ENCODE data around the gene HHLA2.

Gene HHLA2

DNA sequence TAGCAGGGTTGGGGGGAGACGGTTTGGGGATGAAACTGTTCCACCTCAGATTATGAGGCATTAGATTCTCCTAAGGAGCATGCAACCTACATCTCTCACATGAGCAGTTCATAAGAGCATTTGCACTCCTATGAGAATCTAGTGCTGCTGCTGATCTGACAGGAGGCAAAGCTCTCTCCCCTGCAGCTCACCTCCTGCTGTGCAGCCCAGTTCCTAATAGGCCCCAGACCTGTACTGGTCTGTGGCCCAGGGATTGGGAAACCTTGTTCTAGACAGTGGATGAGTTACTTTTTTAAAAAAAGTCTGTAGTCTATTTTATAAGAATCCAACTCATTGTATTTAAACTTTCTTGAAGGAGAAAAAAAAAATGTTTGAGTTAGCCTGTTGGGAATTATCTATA, 100.0 kb downstream of the HHLA2 start:
- no peak for ATAC-seq (replicated peaks)
- no peak overlapping the region for H3K4me3 Mint-ChIP-seq
- peaks cover 5 to 12% of the 10 kb centered on the region in 2 donors for H3K27me3 Mint-ChIP-seq
- DNase-seq: no peak
- no peaks in the 10 kb centered on the region for H3K36me3 Mint-ChIP-seq (ENCODE audit: insufficient read depth)
- H3K4me1 Mint-ChIP-seq (ENCODE audit: low read depth in 2 of 2): peaks cover 0 to 7% of the 10 kb centered on the region in 2 donors
- no peaks in the 10 kb centered on the region for H3K9me3 Mint-ChIP-seq
- H3K27ac Mint-ChIP-seq: no peak overlapping the region

DNA sequence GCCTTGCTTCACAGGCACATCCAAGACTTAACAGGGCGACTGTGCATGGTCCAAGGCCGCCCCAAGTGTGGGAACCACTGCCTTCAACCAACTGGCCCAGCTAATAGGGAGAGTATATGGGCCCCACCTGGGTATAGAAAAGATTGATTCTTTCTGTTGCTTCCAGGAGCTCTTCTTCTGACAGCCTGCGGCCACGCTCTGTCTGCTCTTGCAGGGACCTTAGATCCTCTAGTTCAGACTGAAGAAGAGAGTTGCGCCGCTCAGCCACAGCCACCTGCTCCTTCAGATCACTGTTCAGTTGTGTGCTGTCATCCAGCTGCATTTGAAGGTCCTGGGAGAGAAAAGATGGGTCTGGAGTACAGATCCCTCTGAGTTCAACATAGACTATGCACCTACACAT, 102.2 kb downstream of the HHLA2 start:
- DNase-seq (no peak), ATAC-seq (replicated peaks) (no peak)
- Mint-ChIP-seq H3K36me3 (ENCODE audit: insufficient read depth) (no peaks in the 10 kb centered on the region), H3K4me3 (no peak overlapping the region), H3K4me1 (ENCODE audit: low read depth in 2 of 2) (peaks cover 0 to 7% of the 10 kb centered on the region in 2 donors), H3K27ac (no peak overlapping the region), H3K27me3 (peaks cover 0 to 12% of the 10 kb centered on the region in 2 donors), H3K9me3 (no peaks in the 10 kb centered on the region)

- DNase-seq (no peak), ATAC-seq (replicated peaks) (no peak)
- H3K9me3 Mint-ChIP-seq: no peaks in the 10 kb centered on the region
- H3K27ac Mint-ChIP-seq: no peak overlapping the region
- no peak overlapping the region for H3K4me3 Mint-ChIP-seq
- peaks cover 2% of the 10 kb centered on the region for H3K36me3 Mint-ChIP-seq (ENCODE audit: insufficient read depth)
- H3K4me1 Mint-ChIP-seq (ENCODE audit: low read depth in 2 of 2): peaks cover 0 to 2% of the 10 kb centered on the region in 2 donors
- peaks cover 0 to 12% of the 10 kb centered on the region in 2 donors for H3K27me3 Mint-ChIP-seq
Measured at GRCh38 chr3:108401836-108402235, 105.5 kb downstream of the HHLA2 start.

GRCh38 chr3:108403198-108403597, 106.8 kb downstream of the HHLA2 start:
- ATAC-seq (replicated peaks): no peak
- H3K9me3 Mint-ChIP-seq: no peaks in the 10 kb centered on the region
- no peak for DNase-seq
- peaks cover 0 to under 1% of the 10 kb centered on the region in 2 donors for H3K27me3 Mint-ChIP-seq
- no peak overlapping the region for H3K4me3 Mint-ChIP-seq
- H3K36me3 Mint-ChIP-seq (ENCODE audit: insufficient read depth): peaks cover 2% of the 10 kb centered on the region
- H3K4me1 Mint-ChIP-seq (ENCODE audit: low read depth in 2 of 2): no peaks in the 10 kb centered on the region
- H3K27ac Mint-ChIP-seq: no peak overlapping the region

DNA sequence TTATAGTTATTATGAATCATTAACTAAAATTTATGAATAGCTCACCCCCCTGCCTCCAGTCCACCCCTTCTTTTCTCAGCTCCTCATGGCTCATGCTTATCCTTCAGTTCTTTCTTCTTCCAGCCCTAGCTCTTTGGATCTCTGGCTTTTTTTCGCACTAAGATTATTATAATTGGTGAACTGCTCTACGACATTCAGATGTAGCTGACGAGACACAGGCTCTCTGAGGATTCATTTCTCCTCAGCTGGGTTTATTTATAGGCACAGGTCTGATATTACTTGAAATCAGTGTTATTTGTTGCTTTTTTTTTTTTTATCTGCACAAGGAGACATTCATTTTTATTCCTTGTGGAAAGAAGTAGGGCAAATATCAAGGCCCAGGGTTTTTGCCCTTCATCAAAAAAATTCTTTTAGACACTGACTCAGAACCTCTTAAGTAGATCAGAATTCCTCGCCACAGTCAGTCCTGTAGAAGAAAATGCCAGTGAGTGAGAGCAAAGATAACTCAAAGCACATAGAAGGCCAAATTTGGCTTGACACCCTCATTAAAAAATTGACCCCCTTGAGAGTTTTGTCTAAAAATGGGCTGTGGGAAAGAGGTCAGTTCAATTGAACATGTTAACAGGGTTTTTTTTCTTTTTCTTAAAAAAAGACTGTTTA, 107.5 kb downstream of the HHLA2 start:
- Mint-ChIP-seq H3K27me3 (no peaks in the 10 kb centered on the region), H3K27ac (no peak overlapping the region), H3K4me1 (ENCODE audit: low read depth in 2 of 2) (no peaks in the 10 kb centered on the region), H3K4me3 (no peak overlapping the region), H3K9me3 (no peaks in the 10 kb centered on the region), H3K36me3 (ENCODE audit: insufficient read depth) (peaks cover 2% of the 10 kb centered on the region)
- DNase-seq (no peak), ATAC-seq (replicated peaks) (no peak)

DNA sequence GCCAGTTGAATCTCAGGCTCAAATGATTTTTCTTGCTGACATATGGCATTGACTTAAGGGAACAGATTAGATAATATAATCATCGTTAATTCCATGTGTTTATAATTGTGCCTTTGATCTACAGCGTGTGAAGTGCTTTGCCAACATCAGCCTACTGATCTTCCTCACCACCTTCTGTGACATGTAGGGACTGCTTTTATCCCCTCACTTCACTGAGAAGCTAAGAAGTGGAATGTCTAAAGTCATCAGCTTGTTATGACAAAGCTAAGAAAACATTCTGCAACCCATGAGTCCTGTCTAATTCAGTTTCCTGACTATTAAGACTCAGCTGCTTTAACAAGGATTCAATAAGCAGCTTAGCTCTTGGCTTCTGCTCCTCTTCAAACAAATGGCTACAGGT, 108.0 kb downstream of the HHLA2 start:
- DNase-seq: no peak
- H3K27ac Mint-ChIP-seq: no peak overlapping the region
- no peaks in the 10 kb centered on the region for H3K4me1 Mint-ChIP-seq (ENCODE audit: low read depth in 2 of 2)
- no peak for ATAC-seq (replicated peaks)
- H3K4me3 Mint-ChIP-seq: no peak overlapping the region
- H3K9me3 Mint-ChIP-seq: no peaks in the 10 kb centered on the region
- peaks cover 2% of the 10 kb centered on the region for H3K36me3 Mint-ChIP-seq (ENCODE audit: insufficient read depth)
- no peaks in the 10 kb centered on the region for H3K27me3 Mint-ChIP-seq

GRCh38 chr3:108406063-108406660, 109.8 kb downstream of the HHLA2 start:
- DNase-seq (no peak), ATAC-seq (replicated peaks) (peak; percentile 23)
- H3K36me3 Mint-ChIP-seq (ENCODE audit: insufficient read depth): peaks cover 2% of the 10 kb centered on the region
- H3K27ac Mint-ChIP-seq: no peak overlapping the region
- no peaks in the 10 kb centered on the region for H3K4me1 Mint-ChIP-seq (ENCODE audit: low read depth in 2 of 2)
- no peaks in the 10 kb centered on the region for H3K9me3 Mint-ChIP-seq
- no peaks in the 10 kb centered on the region for H3K27me3 Mint-ChIP-seq
- H3K4me3 Mint-ChIP-seq: no peak overlapping the region

DNA sequence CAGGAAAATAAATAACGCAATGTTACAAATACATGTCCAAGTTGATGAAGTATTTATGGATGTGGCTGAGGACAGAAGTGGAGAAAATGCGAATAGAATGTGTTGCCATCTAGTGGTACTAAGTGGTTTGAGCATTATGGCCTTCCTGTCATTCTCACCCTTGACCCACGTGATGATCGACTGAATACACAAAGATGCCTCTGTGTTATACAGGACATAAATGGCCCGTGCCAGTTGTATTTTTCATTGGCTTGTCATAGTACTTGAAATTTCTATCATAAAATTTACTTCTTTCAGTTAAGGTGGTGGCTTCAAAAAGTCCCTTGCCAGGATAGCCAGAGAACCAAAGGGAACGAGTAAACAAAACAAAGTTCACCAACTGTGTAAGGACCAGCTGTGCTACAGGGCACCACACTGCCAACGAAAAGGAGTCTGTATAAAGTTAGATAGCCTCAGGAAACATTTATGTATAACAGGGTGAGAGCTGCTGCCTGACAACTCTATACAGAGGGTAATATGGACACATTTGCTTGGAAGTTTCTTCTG, 110.4 kb downstream of the HHLA2 start:
- Mint-ChIP-seq H3K4me3 (no peak overlapping the region), H3K27ac (peak overlapping the region in 1 of 2 donors; percentile 39), H3K27me3 (no peaks in the 10 kb centered on the region), H3K36me3 (ENCODE audit: insufficient read depth) (peaks cover 2% of the 10 kb centered on the region), H3K4me1 (ENCODE audit: low read depth in 2 of 2) (no peaks in the 10 kb centered on the region), H3K9me3 (no peaks in the 10 kb centered on the region)
- ATAC-seq (replicated peaks): peak; percentile 99
- DNase-seq: peak; percentile 21 to 36 (median 33)

GRCh38 chr3:108407886-108408285, 111.5 kb downstream of the HHLA2 start:
- Mint-ChIP-seq H3K27me3 (peaks cover 0 to 10% of the 10 kb centered on the region in 2 donors), H3K36me3 (ENCODE audit: insufficient read depth) (peaks cover 2% of the 10 kb centered on the region), H3K4me3 (no peak overlapping the region), H3K9me3 (no peaks in the 10 kb centered on the region), H3K27ac (no peak overlapping the region), H3K4me1 (ENCODE audit: low read depth in 2 of 2) (no peaks in the 10 kb centered on the region)
- ATAC-seq (replicated peaks) (no peak), DNase-seq (no peak)

GRCh38 chr3:108408883-108409799, 112.8 kb downstream of the HHLA2 start:
- DNase-seq (no peak), ATAC-seq (replicated peaks) (no peak)
- Mint-ChIP-seq H3K27me3 (peaks cover 0 to 14% of the 10 kb centered on the region in 2 donors), H3K36me3 (ENCODE audit: insufficient read depth) (peaks cover 2% of the 10 kb centered on the region), H3K4me1 (ENCODE audit: low read depth in 2 of 2) (no peaks in the 10 kb centered on the region), H3K4me3 (no peak overlapping the region), H3K27ac (no peak overlapping the region), H3K9me3 (no peaks in the 10 kb centered on the region)

DNA sequence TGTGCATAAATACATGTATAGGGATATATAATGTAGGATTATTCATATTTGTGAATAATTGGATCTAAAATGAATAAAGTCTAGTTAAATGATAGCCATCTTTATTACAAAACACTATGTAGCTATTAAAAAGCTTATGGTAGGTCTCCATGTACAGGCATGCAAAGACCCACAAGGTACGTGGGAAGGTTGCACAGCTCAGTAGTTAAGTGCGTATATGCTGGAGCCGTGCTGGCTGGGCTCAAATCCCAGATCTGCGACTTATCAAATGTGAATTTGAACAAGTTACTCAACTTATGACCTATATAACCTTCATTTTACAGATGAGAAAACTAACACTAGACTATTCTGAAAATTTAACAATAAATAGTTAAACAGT, 113.4 kb downstream of the HHLA2 start:
- peaks cover 0 to 17% of the 10 kb centered on the region in 2 donors for H3K27me3 Mint-ChIP-seq
- DNase-seq (no peak), ATAC-seq (replicated peaks) (no peak)
- no peaks in the 10 kb centered on the region for H3K4me1 Mint-ChIP-seq (ENCODE audit: low read depth in 2 of 2)
- no peak overlapping the region for H3K27ac Mint-ChIP-seq
- no peaks in the 10 kb centered on the region for H3K9me3 Mint-ChIP-seq
- peaks cover 2% of the 10 kb centered on the region for H3K36me3 Mint-ChIP-seq (ENCODE audit: insufficient read depth)
- H3K4me3 Mint-ChIP-seq: no peak overlapping the region

DNA sequence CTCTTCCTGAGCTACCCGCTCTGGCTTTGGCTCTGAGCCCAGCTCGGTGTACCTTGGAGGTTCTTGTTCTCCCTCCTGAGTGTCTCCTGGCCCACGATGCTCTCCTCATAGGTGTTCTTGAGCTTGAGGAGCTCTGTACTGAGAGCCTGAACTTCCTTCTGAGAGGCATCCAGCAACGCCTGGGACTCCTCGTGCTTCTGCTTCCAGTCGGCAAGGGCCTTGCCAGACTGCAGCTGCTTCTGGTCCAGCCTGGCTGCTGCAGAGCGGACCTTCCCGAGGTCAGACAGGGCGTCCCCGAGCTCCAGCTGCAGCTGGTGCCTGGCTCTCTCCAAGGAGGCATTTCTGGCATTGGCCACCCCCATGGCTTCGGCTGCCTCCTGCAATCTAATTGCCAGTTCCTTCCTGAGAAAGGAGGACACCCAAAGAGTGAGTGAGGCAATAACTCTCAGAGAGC, 114.2 kb downstream of the HHLA2 start:
- H3K36me3 Mint-ChIP-seq (ENCODE audit: insufficient read depth): peaks cover 2% of the 10 kb centered on the region
- H3K4me1 Mint-ChIP-seq (ENCODE audit: low read depth in 2 of 2): no peaks in the 10 kb centered on the region
- no peaks in the 10 kb centered on the region for H3K9me3 Mint-ChIP-seq
- H3K27ac Mint-ChIP-seq: no peak overlapping the region
- ATAC-seq (replicated peaks) (no peak), DNase-seq (no peak)
- no peak overlapping the region for H3K4me3 Mint-ChIP-seq
- peaks cover 0 to 17% of the 10 kb centered on the region in 2 donors for H3K27me3 Mint-ChIP-seq

- no peaks in the 10 kb centered on the region for H3K4me1 Mint-ChIP-seq (ENCODE audit: low read depth in 2 of 2)
- no peak overlapping the region for H3K27ac Mint-ChIP-seq
- H3K4me3 Mint-ChIP-seq: no peak overlapping the region
- peaks cover 0 to 17% of the 10 kb centered on the region in 2 donors for H3K27me3 Mint-ChIP-seq
- H3K9me3 Mint-ChIP-seq: no peaks in the 10 kb centered on the region
- ATAC-seq (replicated peaks) (no peak), DNase-seq (no peak)
- no peaks in the 10 kb centered on the region for H3K36me3 Mint-ChIP-seq (ENCODE audit: insufficient read depth)
Measured at GRCh38 chr3:108412121-108412750, 115.9 kb downstream of the HHLA2 start.

Measured in effector memory CD8-positive, alpha-beta T cell (primary cell).